ENCODE data around the gene HOXA1.

The HOXA1 gene

GRCh38 chr7:27092819-27093110 is 3.0 kb downstream of the HOXA1 start:
- DNase-seq (ENCODE audit: low read depth in 2 of 2) = no peak

GRCh38 chr7:27091941-27092818 is 3.6 kb downstream of the HOXA1 start:
- DNase-seq (ENCODE audit: low read depth in 2 of 2) = no peak

- no peak for DNase-seq (ENCODE audit: low read depth in 2 of 2)
Observed at GRCh38 chr7:27091105-27091504, 4.7 kb downstream of the HOXA1 start.

- DNase-seq (ENCODE audit: low read depth in 2 of 2) = no peak
Observed at GRCh38 chr7:27088002-27088922, 7.5 kb downstream of the HOXA1 start.

- no peak for DNase-seq (ENCODE audit: low read depth in 2 of 2)
Observed at GRCh38 chr7:27083646-27084045, 12.2 kb downstream of the HOXA1 start.

GRCh38 chr7:27082171-27082570 is 13.6 kb downstream of the HOXA1 start:
- DNase-seq (ENCODE audit: low read depth in 2 of 2) = no peak

GRCh38 chr7:27080844-27081436 is 14.9 kb downstream of the HOXA1 start:
- DNase-seq (ENCODE audit: low read depth in 2 of 2) = no peak

- no peak for DNase-seq (ENCODE audit: low read depth in 2 of 2)
Observed at GRCh38 chr7:27079234-27079975, 16.4 kb downstream of the HOXA1 start.

GRCh38 chr7:27078616-27079233 is 17.1 kb downstream of the HOXA1 start:
- no peak for DNase-seq (ENCODE audit: low read depth in 2 of 2)

- DNase-seq (ENCODE audit: low read depth in 2 of 2) = no peak
Observed at GRCh38 chr7:27073076-27073475, 22.7 kb downstream of the HOXA1 start.

- no peak for DNase-seq (ENCODE audit: low read depth in 2 of 2)
Observed at GRCh38 chr7:27071622-27072390, 24.0 kb downstream of the HOXA1 start.

- DNase-seq (ENCODE audit: low read depth in 2 of 2) = no peak
Observed at GRCh38 chr7:27068259-27068658, 27.5 kb downstream of the HOXA1 start.

GRCh38 chr7:27066148-27066547 is 29.7 kb downstream of the HOXA1 start:
- no peak for DNase-seq (ENCODE audit: low read depth in 2 of 2)

GRCh38 chr7:27065709-27066108 is 30.1 kb downstream of the HOXA1 start:
- no peak for DNase-seq (ENCODE audit: low read depth in 2 of 2)

- DNase-seq (ENCODE audit: low read depth in 2 of 2) = no peak
Observed at GRCh38 chr7:27064661-27065060, 31.1 kb downstream of the HOXA1 start.

- DNase-seq (ENCODE audit: low read depth in 2 of 2) = no peak
Observed at GRCh38 chr7:27064159-27064558, 31.6 kb downstream of the HOXA1 start.

- DNase-seq (ENCODE audit: low read depth in 2 of 2) = no peak
Observed at GRCh38 chr7:27062946-27063345, 32.9 kb downstream of the HOXA1 start.

GRCh38 chr7:27053153-27053552 is 42.6 kb downstream of the HOXA1 start:
- no peak for DNase-seq (ENCODE audit: low read depth in 2 of 2)

- no peak for DNase-seq (ENCODE audit: low read depth in 2 of 2)
Observed at GRCh38 chr7:27051451-27051850, 44.3 kb downstream of the HOXA1 start.

GRCh38 chr7:27048438-27048837 is 47.4 kb downstream of the HOXA1 start:
- DNase-seq (ENCODE audit: low read depth in 2 of 2) = no peak

Data from activated CD4-positive, alpha-beta T cell treated with anti-CD3 and anti-CD28 coated beads for 24 hours (primary cell).